LNCaP clone FGC (cell line): Measurements from ENCODE around the gene UBE2G2.

ENCODE experiments used
- DNase-seq: peaks from one replicate; pipeline ENCODE4 v3.0.0-alpha.2; 2011; ENCODE audit warnings: low read depth
- H3K4me3 ChIP-seq: 2 replicates; pipeline ENCODE4 v1.5.1; 2011; ENCODE audit warnings: mild to moderate bottlenecking, low read depth, low read length, control low read depth
- TF ChIP-seq, protein P1 (sequence below): IDR thresholded peaks from 2 replicates; pipeline ENCODE4 v1.5.1; 2012; ENCODE audit warnings: mild to moderate bottlenecking; ENCODE audit not compliant: control insufficient read depth, insufficient read depth; ENCODE audit errors: extremely low read depth

Gene UBE2G2

DNA sequence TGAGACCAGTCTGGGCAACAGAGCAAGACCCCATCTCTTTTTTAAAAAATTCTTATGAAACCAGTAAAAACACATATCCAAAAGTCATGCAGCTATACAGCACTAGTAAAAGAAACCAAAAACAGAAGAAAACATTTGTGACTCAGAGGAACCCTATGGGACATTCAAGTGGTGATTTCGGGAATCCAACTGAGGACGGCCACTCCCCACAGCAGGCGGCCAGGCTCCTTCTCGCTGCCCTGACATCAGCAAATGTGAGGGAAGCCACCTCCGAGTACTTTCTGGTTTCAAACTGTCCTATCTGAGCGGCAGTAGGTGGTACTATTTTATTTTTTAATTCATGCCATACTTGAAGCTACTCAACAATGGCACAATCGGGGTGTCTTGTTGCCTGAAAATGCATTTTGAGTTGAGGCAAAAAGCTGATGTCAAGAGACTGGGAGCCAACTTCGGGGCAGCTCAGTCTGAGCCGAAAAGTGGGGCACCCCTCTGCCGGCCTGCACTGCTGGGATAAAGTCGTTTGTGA lies 12.9 kb upstream of the UBE2G2 start:
- TF ChIP-seq, protein P1, sequence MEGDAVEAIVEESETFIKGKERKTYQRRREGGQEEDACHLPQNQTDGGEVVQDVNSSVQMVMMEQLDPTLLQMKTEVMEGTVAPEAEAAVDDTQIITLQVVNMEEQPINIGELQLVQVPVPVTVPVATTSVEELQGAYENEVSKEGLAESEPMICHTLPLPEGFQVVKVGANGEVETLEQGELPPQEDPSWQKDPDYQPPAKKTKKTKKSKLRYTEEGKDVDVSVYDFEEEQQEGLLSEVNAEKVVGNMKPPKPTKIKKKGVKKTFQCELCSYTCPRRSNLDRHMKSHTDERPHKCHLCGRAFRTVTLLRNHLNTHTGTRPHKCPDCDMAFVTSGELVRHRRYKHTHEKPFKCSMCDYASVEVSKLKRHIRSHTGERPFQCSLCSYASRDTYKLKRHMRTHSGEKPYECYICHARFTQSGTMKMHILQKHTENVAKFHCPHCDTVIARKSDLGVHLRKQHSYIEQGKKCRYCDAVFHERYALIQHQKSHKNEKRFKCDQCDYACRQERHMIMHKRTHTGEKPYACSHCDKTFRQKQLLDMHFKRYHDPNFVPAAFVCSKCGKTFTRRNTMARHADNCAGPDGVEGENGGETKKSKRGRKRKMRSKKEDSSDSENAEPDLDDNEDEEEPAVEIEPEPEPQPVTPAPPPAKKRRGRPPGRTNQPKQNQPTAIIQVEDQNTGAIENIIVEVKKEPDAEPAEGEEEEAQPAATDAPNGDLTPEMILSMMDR: no peak
- no peak overlapping the region for H3K4me3 ChIP-seq
- DNase-seq: no peak

DNA sequence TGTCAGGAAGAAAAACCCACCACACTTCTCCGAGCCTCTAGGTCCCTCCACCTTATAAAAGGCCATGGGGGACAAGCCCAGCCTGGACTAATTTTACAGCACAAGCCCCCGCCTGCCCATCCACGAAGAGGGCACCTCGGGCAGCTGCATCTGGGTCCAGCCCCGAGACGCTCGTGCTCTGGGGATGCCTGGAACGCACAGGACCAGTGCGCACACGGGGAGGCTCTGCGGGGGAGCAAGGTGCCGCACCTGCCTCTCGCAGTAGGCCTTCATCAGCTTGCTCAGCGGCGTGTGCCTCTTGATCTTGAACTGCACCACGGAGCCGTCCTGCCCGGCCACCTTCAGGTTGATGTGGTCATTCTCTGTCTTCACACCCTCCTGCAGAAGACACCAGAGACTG lies 12.1 kb upstream of the UBE2G2 start:
- no peak for DNase-seq
- TF ChIP-seq, protein P1: no peak
- no peak overlapping the region for H3K4me3 ChIP-seq

GRCh38 chr21:44813149-44813548 lies 11.5 kb upstream of the UBE2G2 start:
- TF ChIP-seq, protein P1: no peak
- H3K4me3 ChIP-seq: no peak overlapping the region
- no peak for DNase-seq

- no peak overlapping the region for H3K4me3 ChIP-seq
- DNase-seq: no peak
- TF ChIP-seq, protein P1: no peak
Observed at GRCh38 chr21:44812640-44813039, 11.0 kb upstream of the UBE2G2 start.

- no peak overlapping the region for H3K4me3 ChIP-seq
- DNase-seq: no peak
- TF ChIP-seq, protein P1: no peak
Observed at GRCh38 chr21:44810779-44811178, 9.2 kb upstream of the UBE2G2 start.

GRCh38 chr21:44805859-44806258 lies 4.2 kb upstream of the UBE2G2 start:
- TF ChIP-seq, protein P1: no peak
- DNase-seq: no peak
- H3K4me3 ChIP-seq: no peak overlapping the region

GRCh38 chr21:44805226-44805625 lies 3.6 kb upstream of the UBE2G2 start:
- no peak overlapping the region for H3K4me3 ChIP-seq
- no peak for DNase-seq
- TF ChIP-seq, protein P1: no peak
